Bronchial epithelial cell (primary cell): ENCODE measurements around the gene CTXN1. TPM values are rescaled to one million over a fixed set of nuclear protein-coding genes. Genes with fewer than 3 reads are reported as not detected.

ENCODE experiments used
- DNase-seq: peaks from one replicate; pipeline ENCODE4 v3.0.0-alpha.2; 2010; ENCODE audit warnings: low read depth
- FAIRE-seq: peaks from 2 replicates; lab custom pipeline; 2011; peaks lifted over from hg19 to GRCh38; lab: Jason Lieb, UNC
- H3K27me3 ChIP-seq: 2 replicates; pipeline ENCODE4 v1.5.1; 2011; ENCODE audit warnings: low read length; ENCODE audit not compliant: control insufficient read depth, insufficient read depth
- H3K36me3 ChIP-seq: 2 replicates; pipeline ENCODE4 v1.5.1; 2011; ENCODE audit warnings: low read length; ENCODE audit not compliant: control insufficient read depth, insufficient read depth
- H3K4me3 ChIP-seq: 2 replicates; pipeline ENCODE4 v1.5.1; 2011; ENCODE audit warnings: mild to moderate bottlenecking, low read depth, low read length, control low read depth
- CTCF ChIP-seq: IDR thresholded peaks from 2 replicates; pipeline ENCODE4 v1.5.1; 2011; ENCODE audit warnings: mild to moderate bottlenecking, moderate library complexity, low read length, control low read depth, inconsistent platforms; ENCODE audit not compliant: insufficient read depth, severe bottlenecking
- total RNA-seq: library from RNA; depleted of rRNA; stranded (reverse); fragments of >200 nt; gene quantifications from 2 replicates; pipeline ENCODE4 v1.2.1, GENCODE V29; 2014

Gene CTXN1
- total RNA-seq, 1 donor from 2014 or later, result 0.26 TPM

GRCh38 chr19:7900401-7900870 is 25.5 kb downstream of the CTXN1 start:
- no peak overlapping the region for H3K4me3 ChIP-seq
- peaks cover 7% of the 10 kb centered on the region for H3K36me3 ChIP-seq
- TF ChIP-seq CTCF, result no peak
- DNase-seq (no peak), FAIRE-seq (no peak)
- H3K27me3 ChIP-seq, result no peaks in the 10 kb centered on the region

- Histone ChIP-seq H3K27me3 (no peaks in the 10 kb centered on the region), H3K4me3 (no peak overlapping the region), H3K36me3 (peaks cover 7% of the 10 kb centered on the region)
- no peak for TF ChIP-seq CTCF
- no peak for DNase-seq
- FAIRE-seq, result no peak
These were observed 26.1 kb downstream of the CTXN1 start for GRCh38 chr19:7899751-7900378.

- H3K36me3 ChIP-seq, result peaks cover 7% of the 10 kb centered on the region
- no peak for TF ChIP-seq CTCF
- peak; percentile 50 for FAIRE-seq
These were observed 27.0 kb downstream of the CTXN1 start for GRCh38 chr19:7898967-7899366.

GRCh38 chr19:7897292-7897691 is 28.6 kb downstream of the CTXN1 start:
- FAIRE-seq (no peak), DNase-seq (no peak)
- Histone ChIP-seq H3K36me3 (peaks cover 7% of the 10 kb centered on the region), H3K27me3 (no peaks in the 10 kb centered on the region), H3K4me3 (no peak overlapping the region)
- TF ChIP-seq CTCF, result no peak

More at GRCh38 chr19:7898967-7899366, 27.0 kb downstream of the CTXN1 start:
- DNase-seq, result no peak
- H3K4me3 ChIP-seq, result no peak overlapping the region
- no peaks in the 10 kb centered on the region for H3K27me3 ChIP-seq

- TF ChIP-seq CTCF, result no peak
- Histone ChIP-seq H3K27me3 (no peaks in the 10 kb centered on the region), H3K36me3 (peaks cover 7% of the 10 kb centered on the region), H3K4me3 (no peak overlapping the region)
- FAIRE-seq (no peak), DNase-seq (no peak)
These were observed 30.4 kb downstream of the CTXN1 start for GRCh38 chr19:7895565-7895964.
